GM12878 (cell line): Measurements from ENCODE around the gene MIEF1. TPM values are rescaled to one million over a fixed set of nuclear protein-coding genes. Genes with fewer than 3 reads are reported as not detected.
A peak's percentile ranks its signal among the peaks of the same experiment; 100 is the strongest.

Source experiments
- BACH1 ChIP-seq: fragments of 450-650 bp; IDR thresholded peaks from 2 replicates; pipeline ENCODE4 v1.6.1; 2017; ENCODE audit warnings: mild to moderate bottlenecking, borderline replicate concordance
- BRCA1 ChIP-seq: IDR thresholded peaks from 2 replicates; pipeline ENCODE4 v1.6.1; 2011; ENCODE audit warnings: low read depth, low read length, improper control_type of control experiment
- CHD2 ChIP-seq: IDR thresholded peaks from 2 replicates; pipeline ENCODE4 v1.6.1; 2011; ENCODE audit warnings: low read depth, low read length, improper control_type of control experiment, borderline replicate concordance
- FOS ChIP-seq: IDR thresholded peaks from 3 replicates; pipeline ENCODE4 v1.6.1; 2011; ENCODE audit warnings: borderline replicate concordance; ENCODE audit not compliant: insufficient read length; ENCODE audit errors: extremely low read depth
- LARP7 ChIP-seq: fragments of 450-650 bp; IDR thresholded peaks from 2 replicates; pipeline ENCODE4 v1.6.1; 2017; ENCODE audit warnings: mild to moderate bottlenecking
- MXI1 ChIP-seq: fragments of 150-350 bp; IDR thresholded peaks from 2 replicates; pipeline ENCODE4 v1.6.1; 2011; ENCODE audit warnings: low read depth, mild to moderate bottlenecking, inconsistent platforms, low read length, improper control_type of control experiment
- NKRF ChIP-seq: fragments of 450-650 bp; conservative IDR thresholded peaks from 2 replicates; pipeline ENCODE4 v1.6.1; 2017; ENCODE audit warnings: mild to moderate bottlenecking, moderate library complexity
- POU2F2 ChIP-seq: IDR thresholded peaks from 3 replicates; pipeline ENCODE4 v1.6.1; 2011; ENCODE audit warnings: low read depth, mild to moderate bottlenecking, low read length, borderline replicate concordance
- SKIL ChIP-seq: fragments of 450-650 bp; IDR thresholded peaks from 2 replicates; pipeline ENCODE4 v1.6.1; 2017; ENCODE audit warnings: mild to moderate bottlenecking, low read depth, inconsistent platforms; ENCODE audit not compliant: poor library complexity, severe bottlenecking
- SMAD5 ChIP-seq: IDR thresholded peaks from 2 replicates; pipeline ENCODE4 v1.6.1; 2016; ENCODE audit warnings: antibody characterized with exemption, low read depth
- STAT1 ChIP-seq: fragments of 450-650 bp; conservative IDR thresholded peaks from 2 replicates; pipeline ENCODE4 v1.6.1; 2014; ENCODE audit warnings: antibody characterized with exemption, mild to moderate bottlenecking
- TAF1 ChIP-seq: IDR thresholded peaks from 2 replicates; pipeline ENCODE4 v1.6.1; 2011; ENCODE audit warnings: mild to moderate bottlenecking, low read depth, low read length, borderline replicate concordance
- TCF7 ChIP-seq: IDR thresholded peaks from 2 replicates; pipeline ENCODE4 v1.6.1; 2014; ENCODE audit warnings: antibody characterized with exemption, borderline replicate concordance
- polyA plus RNA-seq, 11 experiments: library from polyadenylated mRNA; depleted of rRNA in 4 of 11; unstranded in 6 of 11; stranded (reverse) in 5 of 11; fragments of >200 nt; fragmentation: Nextera tagmentation in 4 of 11; fragmentation: Illumina TruSeq in 1 of 11; extraction: Ambion mirVana in 4 of 11; extraction: Trizol in 1 of 11; gene quantifications; 1 replicate in 1 of 11; 2 replicates in 10 of 11; pipeline versions ENCODE4 v1.2.1 to v1.2.3, GENCODE V29; 2011 to 2016; ENCODE audit warnings: inconsistent platforms in 2 of 11, missing spikeins in 2 of 11, low read depth in 1 of 11
- total RNA-seq, 4 experiments: library from RNA; depleted of rRNA in 3 of 4; stranded (reverse); fragments of >200 nt in 3 of 4; fragmentation: Illumina TruSeq in 1 of 4; extraction: Trizol in 1 of 4; gene quantifications; 2 replicates each; pipeline versions ENCODE4 v1.2.1 to v1.2.3, GENCODE V29; 2013 to 2021
- TF ChIP-seq, protein P1 (sequence below): fragments of 450-650 bp; IDR thresholded peaks from 2 replicates; pipeline ENCODE4 v1.6.1; 2014; ENCODE audit warnings: mild to moderate bottlenecking
- TF ChIP-seq, protein P2 (sequence below): fragments of 450-650 bp; IDR thresholded peaks from 2 replicates; pipeline ENCODE4 v1.6.1; 2017; ENCODE audit warnings: low read depth, mild to moderate bottlenecking, moderate library complexity
- TF ChIP-seq, protein P3 (sequence below): IDR thresholded peaks from 2 replicates; pipeline ENCODE4 v1.6.1; 2012; ENCODE audit warnings: low read depth, low read length, improper control_type of control experiment
- TF ChIP-seq, protein P4 (sequence below): fragments of 450-650 bp; IDR thresholded peaks from 2 replicates; pipeline ENCODE4 v1.6.1; 2016; ENCODE audit warnings: mild to moderate bottlenecking
- TF ChIP-seq, protein P5 (sequence below), 3 experiments: IDR thresholded peaks in 2 of 3; conservative IDR thresholded peaks in 1 of 3; 2 replicates each; pipeline ENCODE4 v1.5.1; 2011; ENCODE audit warnings: low read depth in 3 of 3, low read length in 3 of 3, mild to moderate bottlenecking in 3 of 3, control low read depth in 2 of 3, moderate library complexity in 2 of 3, inconsistent platforms in 1 of 3, mixed read lengths in 1 of 3; ENCODE audit not compliant: control insufficient read depth in 2 of 3, insufficient read depth in 1 of 3; ENCODE audit errors: extremely low read depth in 1 of 3

MIEF1 gene
- total and polyA plus RNA-seq, 10 of the 15 experiments (the other 5 are each of a cell fraction or from before 2014, with no cell fraction given), result 12.4 to 52.3 (median 29.3) TPM

- TF ChIP-seq, protein P1, sequence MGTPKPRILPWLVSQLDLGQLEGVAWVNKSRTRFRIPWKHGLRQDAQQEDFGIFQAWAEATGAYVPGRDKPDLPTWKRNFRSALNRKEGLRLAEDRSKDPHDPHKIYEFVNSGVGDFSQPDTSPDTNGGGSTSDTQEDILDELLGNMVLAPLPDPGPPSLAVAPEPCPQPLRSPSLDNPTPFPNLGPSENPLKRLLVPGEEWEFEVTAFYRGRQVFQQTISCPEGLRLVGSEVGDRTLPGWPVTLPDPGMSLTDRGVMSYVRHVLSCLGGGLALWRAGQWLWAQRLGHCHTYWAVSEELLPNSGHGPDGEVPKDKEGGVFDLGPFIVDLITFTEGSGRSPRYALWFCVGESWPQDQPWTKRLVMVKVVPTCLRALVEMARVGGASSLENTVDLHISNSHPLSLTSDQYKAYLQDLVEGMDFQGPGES, result peak; percentile 45; the same call in 1 of the 2 replicates
- TF ChIP-seq, protein P2, sequence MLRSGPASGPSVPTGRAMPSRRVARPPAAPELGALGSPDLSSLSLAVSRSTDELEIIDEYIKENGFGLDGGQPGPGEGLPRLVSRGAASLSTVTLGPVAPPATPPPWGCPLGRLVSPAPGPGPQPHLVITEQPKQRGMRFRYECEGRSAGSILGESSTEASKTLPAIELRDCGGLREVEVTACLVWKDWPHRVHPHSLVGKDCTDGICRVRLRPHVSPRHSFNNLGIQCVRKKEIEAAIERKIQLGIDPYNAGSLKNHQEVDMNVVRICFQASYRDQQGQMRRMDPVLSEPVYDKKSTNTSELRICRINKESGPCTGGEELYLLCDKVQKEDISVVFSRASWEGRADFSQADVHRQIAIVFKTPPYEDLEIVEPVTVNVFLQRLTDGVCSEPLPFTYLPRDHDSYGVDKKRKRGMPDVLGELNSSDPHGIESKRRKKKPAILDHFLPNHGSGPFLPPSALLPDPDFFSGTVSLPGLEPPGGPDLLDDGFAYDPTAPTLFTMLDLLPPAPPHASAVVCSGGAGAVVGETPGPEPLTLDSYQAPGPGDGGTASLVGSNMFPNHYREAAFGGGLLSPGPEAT, result peak; percentile 72
- TF ChIP-seq TAF1 (no peak), BACH1 (peak; percentile 51), LARP7 (peak; percentile 82), BRCA1 (peak; percentile 88), FOS (peak; percentile 51), POU2F2 (0 out of 3 replicates have a peak, but pooled peaks have one; percentile 47), CHD2 (peak; percentile 99), SMAD5 (peak; percentile 46; the same call in 1 of the 2 replicates), TCF7 (no peak), SKIL (no peak), MXI1 (peak; percentile 64; the same call in 1 of the 2 replicates), STAT1 (0 out of 2 replicates have a peak, but pooled peaks have one; percentile 76), NKRF (peak; percentile 83)
- TF ChIP-seq, protein P3, sequence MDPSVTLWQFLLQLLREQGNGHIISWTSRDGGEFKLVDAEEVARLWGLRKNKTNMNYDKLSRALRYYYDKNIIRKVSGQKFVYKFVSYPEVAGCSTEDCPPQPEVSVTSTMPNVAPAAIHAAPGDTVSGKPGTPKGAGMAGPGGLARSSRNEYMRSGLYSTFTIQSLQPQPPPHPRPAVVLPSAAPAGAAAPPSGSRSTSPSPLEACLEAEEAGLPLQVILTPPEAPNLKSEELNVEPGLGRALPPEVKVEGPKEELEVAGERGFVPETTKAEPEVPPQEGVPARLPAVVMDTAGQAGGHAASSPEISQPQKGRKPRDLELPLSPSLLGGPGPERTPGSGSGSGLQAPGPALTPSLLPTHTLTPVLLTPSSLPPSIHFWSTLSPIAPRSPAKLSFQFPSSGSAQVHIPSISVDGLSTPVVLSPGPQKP, result no peak
- TF ChIP-seq, protein P4, sequence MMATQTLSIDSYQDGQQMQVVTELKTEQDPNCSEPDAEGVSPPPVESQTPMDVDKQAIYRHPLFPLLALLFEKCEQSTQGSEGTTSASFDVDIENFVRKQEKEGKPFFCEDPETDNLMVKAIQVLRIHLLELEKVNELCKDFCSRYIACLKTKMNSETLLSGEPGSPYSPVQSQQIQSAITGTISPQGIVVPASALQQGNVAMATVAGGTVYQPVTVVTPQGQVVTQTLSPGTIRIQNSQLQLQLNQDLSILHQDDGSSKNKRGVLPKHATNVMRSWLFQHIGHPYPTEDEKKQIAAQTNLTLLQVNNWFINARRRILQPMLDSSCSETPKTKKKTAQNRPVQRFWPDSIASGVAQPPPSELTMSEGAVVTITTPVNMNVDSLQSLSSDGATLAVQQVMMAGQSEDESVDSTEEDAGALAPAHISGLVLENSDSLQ, result peak; percentile 94
- TF ChIP-seq, protein P5, sequence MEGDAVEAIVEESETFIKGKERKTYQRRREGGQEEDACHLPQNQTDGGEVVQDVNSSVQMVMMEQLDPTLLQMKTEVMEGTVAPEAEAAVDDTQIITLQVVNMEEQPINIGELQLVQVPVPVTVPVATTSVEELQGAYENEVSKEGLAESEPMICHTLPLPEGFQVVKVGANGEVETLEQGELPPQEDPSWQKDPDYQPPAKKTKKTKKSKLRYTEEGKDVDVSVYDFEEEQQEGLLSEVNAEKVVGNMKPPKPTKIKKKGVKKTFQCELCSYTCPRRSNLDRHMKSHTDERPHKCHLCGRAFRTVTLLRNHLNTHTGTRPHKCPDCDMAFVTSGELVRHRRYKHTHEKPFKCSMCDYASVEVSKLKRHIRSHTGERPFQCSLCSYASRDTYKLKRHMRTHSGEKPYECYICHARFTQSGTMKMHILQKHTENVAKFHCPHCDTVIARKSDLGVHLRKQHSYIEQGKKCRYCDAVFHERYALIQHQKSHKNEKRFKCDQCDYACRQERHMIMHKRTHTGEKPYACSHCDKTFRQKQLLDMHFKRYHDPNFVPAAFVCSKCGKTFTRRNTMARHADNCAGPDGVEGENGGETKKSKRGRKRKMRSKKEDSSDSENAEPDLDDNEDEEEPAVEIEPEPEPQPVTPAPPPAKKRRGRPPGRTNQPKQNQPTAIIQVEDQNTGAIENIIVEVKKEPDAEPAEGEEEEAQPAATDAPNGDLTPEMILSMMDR (IDR thresholded peaks at IDR 0.05 in 2 of 3, conservative IDR thresholded peaks at IDR 0.05 in 1 of 3; ENCODE audit: control insufficient read depth in 2 of 3, extremely low read depth in 1 of 3, insufficient read depth in 1 of 3, low read depth in 3 of 3, low read length in 3 of 3), result peak; percentile 26 to 75 (median 49); a peak in 4 of 6 replicates
These were observed 17.7 kb downstream of the MIEF1 start (continued) for GRCh38 chr22:39519681-39520225.
